ENCODE data around the gene PTP4A2. TPM values are rescaled to one million over a fixed set of nuclear protein-coding genes. Genes with fewer than 3 reads are reported as not detected.

The PTP4A2 gene
- total and polyA plus RNA-seq, 2 experiments from 2014 or later = 300 to 354 TPM

GRCh38 chr1:31984419-31985347 is 46.5 kb upstream of the PTP4A2 start:
- H3K4me1 ChIP-seq (ENCODE audit: insufficient read depth) = peaks cover 3% of the 10 kb centered on the region
- H3K36me3 ChIP-seq (replicated peaks; ENCODE audit: insufficient read depth, low read depth) = no peaks in the 10 kb centered on the region
- 90% methylated on average over 6 of the region's 6 CpGs for WGBS (ENCODE audit: low lambda C conversion rate, missing lambda C conversion rate)
- DNase-seq (ENCODE audit: low spot score) = no peak
- TF ChIP-seq EZH2 (IDR thresholded peaks at IDR 0.05; ENCODE audit: borderline replicate concordance) = no peak
- no peak for TF ChIP-seq CTCF (IDR thresholded peaks at IDR 0.05; ENCODE audit: poor library complexity)
- TF ChIP-seq EZH2phosphoT487 (IDR thresholded peaks at IDR 0.05; ENCODE audit: low read depth, severe bottlenecking, unreplicated experiment) = no peak
- H3K79me2 ChIP-seq = no peaks in the 10 kb centered on the region
- no peaks in the 10 kb centered on the region for H3K9me2 ChIP-seq (replicated peaks; ENCODE audit: insufficient read depth)
- no peak overlapping the region for H2AFZ ChIP-seq
- no peaks in the 10 kb centered on the region for H3K9me3 ChIP-seq (ENCODE audit: low read depth)
- no peak overlapping the region for H3K4me2 ChIP-seq
- no peaks in the 10 kb centered on the region for H3K27me3 ChIP-seq
- peak overlapping the region; percentile 21 for H3K27ac ChIP-seq
- no peak overlapping the region for H3K4me3 ChIP-seq
- no peaks in the 10 kb centered on the region for H4K20me1 ChIP-seq (ENCODE audit: insufficient read depth, poor library complexity, severe bottlenecking)

- Histone ChIP-seq H3K27me3 (no peaks in the 10 kb centered on the region), H3K4me3 (no peak overlapping the region), H3K36me3 (replicated peaks; ENCODE audit: insufficient read depth, low read depth) (no peaks in the 10 kb centered on the region), H4K20me1 (ENCODE audit: insufficient read depth, poor library complexity, severe bottlenecking) (no peaks in the 10 kb centered on the region), H3K27ac (no peak overlapping the region), H3K79me2 (no peaks in the 10 kb centered on the region), H3K4me2 (no peak overlapping the region), H3K4me1 (ENCODE audit: insufficient read depth) (peaks cover 9% of the 10 kb centered on the region), H3K9me2 (replicated peaks; ENCODE audit: insufficient read depth) (no peaks in the 10 kb centered on the region), H3K9me3 (ENCODE audit: low read depth) (no peaks in the 10 kb centered on the region), H2AFZ (no peak overlapping the region)
- TF ChIP-seq EZH2 (IDR thresholded peaks at IDR 0.05; ENCODE audit: borderline replicate concordance) (no peak), CTCF (IDR thresholded peaks at IDR 0.05; ENCODE audit: poor library complexity) (no peak), EZH2phosphoT487 (IDR thresholded peaks at IDR 0.05; ENCODE audit: low read depth, severe bottlenecking, unreplicated experiment) (no peak)
- no peak for DNase-seq (ENCODE audit: low spot score)
- 68% methylated on average over 3 of the region's 3 CpGs for WGBS (ENCODE audit: low lambda C conversion rate, missing lambda C conversion rate)
Observed at GRCh38 chr1:31981972-31982371, 43.8 kb upstream of the PTP4A2 start.

DNA sequence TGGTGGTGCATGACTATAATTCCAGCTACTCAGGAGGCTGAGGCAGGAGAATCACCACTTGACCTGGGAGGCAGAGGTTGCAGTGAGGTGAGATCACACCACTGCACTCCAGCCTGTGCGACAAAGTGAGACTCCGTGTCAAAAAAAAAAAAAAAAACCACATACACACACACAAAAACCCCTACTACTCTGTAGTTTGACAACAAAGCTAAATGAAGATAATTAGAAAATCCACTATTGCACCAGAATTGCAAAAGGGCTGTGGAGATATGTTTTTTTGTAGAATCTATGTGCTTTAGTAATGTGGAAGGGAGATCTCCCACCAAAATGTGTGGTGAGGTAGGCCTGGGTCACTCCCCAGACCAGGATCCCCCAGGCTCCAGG is 43.3 kb upstream of the PTP4A2 start:
- no peak overlapping the region for H3K4me2 ChIP-seq
- no peaks in the 10 kb centered on the region for H3K36me3 ChIP-seq (replicated peaks; ENCODE audit: insufficient read depth, low read depth)
- no peak for TF ChIP-seq EZH2phosphoT487 (IDR thresholded peaks at IDR 0.05; ENCODE audit: low read depth, severe bottlenecking, unreplicated experiment)
- TF ChIP-seq EZH2 (IDR thresholded peaks at IDR 0.05; ENCODE audit: borderline replicate concordance) = no peak
- no peak for TF ChIP-seq CTCF (IDR thresholded peaks at IDR 0.05; ENCODE audit: poor library complexity)
- no peaks in the 10 kb centered on the region for H3K9me3 ChIP-seq (ENCODE audit: low read depth)
- no peaks in the 10 kb centered on the region for H3K27me3 ChIP-seq
- H3K9me2 ChIP-seq (replicated peaks; ENCODE audit: insufficient read depth) = no peaks in the 10 kb centered on the region
- peaks cover 9% of the 10 kb centered on the region for H3K4me1 ChIP-seq (ENCODE audit: insufficient read depth)
- H3K27ac ChIP-seq = no peak overlapping the region
- H4K20me1 ChIP-seq (ENCODE audit: insufficient read depth, poor library complexity, severe bottlenecking) = no peaks in the 10 kb centered on the region
- no peak overlapping the region for H3K4me3 ChIP-seq
- H3K79me2 ChIP-seq = no peaks in the 10 kb centered on the region
- H2AFZ ChIP-seq = no peak overlapping the region
- 100% methylated on average over 2 of the region's 2 CpGs for WGBS (ENCODE audit: low lambda C conversion rate, missing lambda C conversion rate)
- DNase-seq (ENCODE audit: low spot score) = no peak
